Measurements from ENCODE around the gene AHNAK2. TPM values are rescaled to one million over a fixed set of nuclear protein-coding genes. Genes with fewer than 3 reads are reported as not detected.

The AHNAK2 gene
- total and polyA plus RNA-seq, 2 donors (not counting 1 experiment from before 2014, with no cell fraction given): not detected

DNA sequence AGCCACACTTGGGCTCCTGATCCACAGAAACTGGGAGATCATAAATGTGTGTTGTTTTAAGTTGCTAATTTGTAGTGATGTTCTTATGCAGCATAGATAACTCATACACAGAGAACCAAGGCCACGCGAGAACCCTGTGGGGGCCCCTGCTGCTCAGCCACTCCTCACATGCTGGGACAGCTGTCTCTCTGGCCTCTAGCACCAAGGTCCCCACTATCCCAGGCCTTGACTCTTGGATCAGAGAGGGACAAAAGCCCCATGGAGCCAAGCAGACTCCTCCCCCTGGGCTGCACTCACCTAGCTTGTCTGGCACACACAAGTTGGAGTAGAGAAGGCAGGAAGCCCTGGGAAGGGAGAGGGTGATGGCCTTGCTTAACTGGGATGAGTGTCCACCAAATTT, 42.2 kb downstream of the AHNAK2 start:
- intact Hi-C loops (cut with micrococcal nuclease): no loop called here
- DNase-seq: no peak
- ATAC-seq (ENCODE audit: low read depth): no peak
- WGBS (ENCODE audit: insufficient coverage): 30% methylated on average over 2 of the region's 2 CpGs
- Histone ChIP-seq H2AFZ (ENCODE audit: insufficient read depth, low read depth, low read length, poor library complexity, severe bottlenecking) (no peak overlapping the region), H3K9me3 (ENCODE audit: control extremely low read depth in 1 of 3, control insufficient read depth in 2 of 3, insufficient read depth in 1 of 3, low read length in 2 of 3) (no peaks in the 10 kb centered on the region), H3K79me2 (ENCODE audit: control insufficient read depth, insufficient read depth, low read length) (no peaks in the 10 kb centered on the region), H3K27me3 (replicated peaks in 1 of 4; ENCODE audit: control extremely low read depth in 1 of 4, control insufficient read depth in 3 of 4, insufficient read depth in 4 of 4, low read length in 3 of 4) (peaks cover 0 to 7% (median 2%) of the 10 kb centered on the region in 4 experiments), H3K4me3 (ENCODE audit: control extremely low read depth in 1 of 5, extremely low read depth in 1 of 5, insufficient read depth in 1 of 5, low read depth in 2 of 5, low read length in 4 of 5) (no peak overlapping the region), H3K4me2 (replicated peaks; ENCODE audit: low read depth, low read length, poor library complexity, severe bottlenecking) (no peak overlapping the region), H3K9ac (ENCODE audit: low read length) (no peak overlapping the region), H3K4me1 (ENCODE audit: control insufficient read depth in 2 of 2, insufficient read depth in 2 of 2, low read length in 2 of 2) (peaks cover 3 to 16% of the 10 kb centered on the region in 2 donors), H3K36me3 (replicated peaks in 1 of 2; ENCODE audit: control extremely low read depth in 1 of 2, control insufficient read depth in 1 of 2, extremely low read depth in 1 of 2, insufficient read depth in 2 of 2, low read length in 1 of 2) (peaks cover 0 to 2% of the 10 kb centered on the region in 2 experiments), H4K20me1 (ENCODE audit: control insufficient read depth, insufficient read depth, low read length, poor library complexity, severe bottlenecking) (no peaks in the 10 kb centered on the region), H3K27ac (ENCODE audit: low read length in 2 of 2) (no peak overlapping the region)
- H3K27me3 Mint-ChIP-seq: peaks cover 4% of the 10 kb centered on the region
- POLR2A ChIA-PET: no interaction called here
- H3K4me1 Mint-ChIP-seq: peaks cover 10% of the 10 kb centered on the region
- no peak for TF ChIP-seq EZH2 (IDR thresholded peaks at IDR 0.05; ENCODE audit: borderline replicate concordance, insufficient read depth, low read depth, low read length, poor library complexity, severe bottlenecking)
- TF ChIP-seq, protein P1, sequence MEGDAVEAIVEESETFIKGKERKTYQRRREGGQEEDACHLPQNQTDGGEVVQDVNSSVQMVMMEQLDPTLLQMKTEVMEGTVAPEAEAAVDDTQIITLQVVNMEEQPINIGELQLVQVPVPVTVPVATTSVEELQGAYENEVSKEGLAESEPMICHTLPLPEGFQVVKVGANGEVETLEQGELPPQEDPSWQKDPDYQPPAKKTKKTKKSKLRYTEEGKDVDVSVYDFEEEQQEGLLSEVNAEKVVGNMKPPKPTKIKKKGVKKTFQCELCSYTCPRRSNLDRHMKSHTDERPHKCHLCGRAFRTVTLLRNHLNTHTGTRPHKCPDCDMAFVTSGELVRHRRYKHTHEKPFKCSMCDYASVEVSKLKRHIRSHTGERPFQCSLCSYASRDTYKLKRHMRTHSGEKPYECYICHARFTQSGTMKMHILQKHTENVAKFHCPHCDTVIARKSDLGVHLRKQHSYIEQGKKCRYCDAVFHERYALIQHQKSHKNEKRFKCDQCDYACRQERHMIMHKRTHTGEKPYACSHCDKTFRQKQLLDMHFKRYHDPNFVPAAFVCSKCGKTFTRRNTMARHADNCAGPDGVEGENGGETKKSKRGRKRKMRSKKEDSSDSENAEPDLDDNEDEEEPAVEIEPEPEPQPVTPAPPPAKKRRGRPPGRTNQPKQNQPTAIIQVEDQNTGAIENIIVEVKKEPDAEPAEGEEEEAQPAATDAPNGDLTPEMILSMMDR (IDR thresholded peaks at IDR 0.05): no peak
- CTCF ChIA-PET: interaction anchor here (0.5 to 5.6 kb wide), 3 partner anchors 41 to 110 kb away, joined by 4 to 34 read pairs (median 4); no protein-coding TSS in a partner anchor
- H3K9me3 Mint-ChIP-seq (ENCODE audit: insufficient read depth): no peaks in the 10 kb centered on the region
- H3K4me3 Mint-ChIP-seq: no peak overlapping the region
- H3K27ac Mint-ChIP-seq: no peak overlapping the region

DNA sequence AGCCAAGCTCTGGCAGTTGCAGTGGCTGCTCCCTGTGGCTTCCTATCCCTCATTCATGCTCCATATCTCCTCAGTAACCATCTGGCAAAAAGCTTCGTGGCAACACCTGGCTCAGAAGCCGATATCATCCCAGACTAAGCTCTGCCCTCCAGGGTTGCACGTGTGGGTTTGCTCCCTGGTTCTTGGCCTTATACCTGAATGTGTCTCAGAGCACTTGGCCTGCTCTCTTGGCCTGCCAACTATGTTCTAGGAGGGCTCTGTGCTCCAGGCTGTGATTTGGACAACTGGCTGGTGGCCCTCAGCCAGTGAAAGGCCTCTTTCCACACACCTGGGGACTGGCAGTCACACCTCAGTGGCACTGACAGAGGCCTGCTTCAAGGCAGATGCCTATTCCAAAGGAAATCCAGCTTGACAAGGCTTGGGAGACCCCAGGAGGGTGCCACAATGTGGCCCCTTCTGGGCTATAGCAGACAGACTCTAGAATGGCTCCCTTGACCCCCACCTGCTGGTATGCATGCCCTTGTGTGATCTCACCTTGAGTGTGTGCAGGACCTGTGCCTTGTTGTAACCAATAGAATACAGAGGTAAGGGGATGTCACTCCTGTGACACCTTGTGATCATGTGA, 43.0 kb downstream of the AHNAK2 start:
- TF ChIP-seq EZH2 (IDR thresholded peaks at IDR 0.05; ENCODE audit: borderline replicate concordance, insufficient read depth, low read depth, low read length, poor library complexity, severe bottlenecking): no peak
- TF ChIP-seq, protein P1 (IDR thresholded peaks at IDR 0.05): no peak
- ChIA-PET CTCF (interaction anchor here (1.0 to 5.6 kb wide), 3 partner anchors 40 to 167 kb away, joined by 4 to 34 read pairs (median 4); no protein-coding TSS in a partner anchor), POLR2A (interaction anchor here (0.6 kb wide), 1 partner anchor 269 kb away, joined by 6 read pairs; no protein-coding TSS in a partner anchor)
- no peaks in the 10 kb centered on the region for H3K9me3 ChIP-seq (ENCODE audit: control extremely low read depth in 1 of 3, control insufficient read depth in 2 of 3, insufficient read depth in 1 of 3, low read length in 2 of 3)
- H3K36me3 ChIP-seq (replicated peaks in 1 of 2; ENCODE audit: control extremely low read depth in 1 of 2, control insufficient read depth in 1 of 2, extremely low read depth in 1 of 2, insufficient read depth in 2 of 2, low read length in 1 of 2): peaks cover 0 to 6% of the 10 kb centered on the region in 2 experiments
- no peak overlapping the region for H3K4me2 ChIP-seq (replicated peaks; ENCODE audit: low read depth, low read length, poor library complexity, severe bottlenecking)
- H2AFZ ChIP-seq (ENCODE audit: insufficient read depth, low read depth, low read length, poor library complexity, severe bottlenecking): no peak overlapping the region
- H3K79me2 ChIP-seq (ENCODE audit: control insufficient read depth, insufficient read depth, low read length): no peaks in the 10 kb centered on the region
- intact Hi-C loops (cut with micrococcal nuclease): no loop called here
- H3K27ac ChIP-seq (ENCODE audit: low read length in 2 of 2): no peak overlapping the region
- ATAC-seq (ENCODE audit: low read depth) (no peak), DNase-seq (no peak)
- peaks cover 3 to 16% of the 10 kb centered on the region in 2 donors for H3K4me1 ChIP-seq (ENCODE audit: control insufficient read depth in 2 of 2, insufficient read depth in 2 of 2, low read length in 2 of 2)
- H3K27me3 Mint-ChIP-seq: peaks cover 4% of the 10 kb centered on the region
- peaks cover 10% of the 10 kb centered on the region for H3K4me1 Mint-ChIP-seq
- WGBS (ENCODE audit: insufficient coverage): 82% methylated on average over 3 of the region's 3 CpGs
- no peaks in the 10 kb centered on the region for H3K9me3 Mint-ChIP-seq (ENCODE audit: insufficient read depth)
- peaks cover 0 to 7% (median 2%) of the 10 kb centered on the region in 4 experiments for H3K27me3 ChIP-seq (replicated peaks in 1 of 4; ENCODE audit: control extremely low read depth in 1 of 4, control insufficient read depth in 3 of 4, insufficient read depth in 4 of 4, low read length in 3 of 4)
- H3K9ac ChIP-seq (ENCODE audit: low read length): no peak overlapping the region
- no peak overlapping the region for H3K4me3 ChIP-seq (ENCODE audit: control extremely low read depth in 1 of 5, extremely low read depth in 1 of 5, insufficient read depth in 1 of 5, low read depth in 2 of 5, low read length in 4 of 5)
- no peak overlapping the region for H3K27ac Mint-ChIP-seq
- H4K20me1 ChIP-seq (ENCODE audit: control insufficient read depth, insufficient read depth, low read length, poor library complexity, severe bottlenecking): no peaks in the 10 kb centered on the region
- H3K4me3 Mint-ChIP-seq: no peak overlapping the region
